HFF-Myc (cell line): ENCODE results near the gene DNAH14.

Experiments used
- DNase-seq: peaks from one replicate; pipeline ENCODE4 v3.0.0-alpha.2; 2011; ENCODE audit warnings: low read depth; ENCODE audit errors: extremely low read depth
- H3K4me3 ChIP-seq: replicated peaks from 2 replicates; pipeline ENCODE4 v1.5.1; 2011; ENCODE audit warnings: low read depth, mild to moderate bottlenecking, control low read depth, low read length
- TF ChIP-seq, protein P1 (sequence below): IDR thresholded peaks from 2 replicates; pipeline ENCODE4 v1.5.1; 2012; ENCODE audit warnings: mild to moderate bottlenecking, low read depth, low read length, control low read depth; ENCODE audit errors: missing control alignments

The DNAH14 gene

DNA sequence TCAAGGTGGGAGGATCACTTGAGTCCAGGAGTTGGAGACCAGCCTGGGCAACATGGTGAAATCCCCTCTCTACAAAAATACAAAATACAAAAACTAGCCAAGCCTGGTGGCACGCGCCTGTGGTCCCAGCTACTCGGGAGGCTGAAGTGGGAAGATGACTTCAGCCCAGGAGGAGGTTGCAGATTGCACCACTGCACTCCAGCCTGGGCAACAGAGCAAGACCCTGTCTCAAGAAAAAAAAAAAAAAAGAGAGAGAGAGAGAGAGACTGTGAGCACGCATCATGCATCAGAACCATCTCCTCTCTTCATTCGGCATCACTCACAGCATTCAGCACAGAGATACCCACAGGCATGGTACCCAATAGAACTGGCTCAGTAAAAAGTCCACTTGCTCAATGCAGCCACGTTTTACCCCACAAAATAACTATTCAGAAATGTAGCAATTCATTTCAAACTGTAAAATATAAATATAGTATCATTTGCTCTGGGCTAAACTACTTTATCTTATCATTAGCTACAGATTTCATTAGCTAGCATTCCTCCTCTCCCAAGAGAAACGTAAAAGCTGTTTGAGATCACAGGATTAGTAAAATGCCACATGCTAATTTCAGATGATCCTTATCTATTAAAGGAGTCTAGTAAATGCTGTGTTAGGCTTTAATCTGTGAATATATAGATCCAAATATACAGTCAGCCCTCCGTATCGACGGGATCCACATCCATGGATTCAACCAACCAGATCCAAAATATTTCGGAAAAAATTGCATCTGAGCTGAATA lies 486.7 kb downstream of the DNAH14 start:
- TF ChIP-seq, protein P1, sequence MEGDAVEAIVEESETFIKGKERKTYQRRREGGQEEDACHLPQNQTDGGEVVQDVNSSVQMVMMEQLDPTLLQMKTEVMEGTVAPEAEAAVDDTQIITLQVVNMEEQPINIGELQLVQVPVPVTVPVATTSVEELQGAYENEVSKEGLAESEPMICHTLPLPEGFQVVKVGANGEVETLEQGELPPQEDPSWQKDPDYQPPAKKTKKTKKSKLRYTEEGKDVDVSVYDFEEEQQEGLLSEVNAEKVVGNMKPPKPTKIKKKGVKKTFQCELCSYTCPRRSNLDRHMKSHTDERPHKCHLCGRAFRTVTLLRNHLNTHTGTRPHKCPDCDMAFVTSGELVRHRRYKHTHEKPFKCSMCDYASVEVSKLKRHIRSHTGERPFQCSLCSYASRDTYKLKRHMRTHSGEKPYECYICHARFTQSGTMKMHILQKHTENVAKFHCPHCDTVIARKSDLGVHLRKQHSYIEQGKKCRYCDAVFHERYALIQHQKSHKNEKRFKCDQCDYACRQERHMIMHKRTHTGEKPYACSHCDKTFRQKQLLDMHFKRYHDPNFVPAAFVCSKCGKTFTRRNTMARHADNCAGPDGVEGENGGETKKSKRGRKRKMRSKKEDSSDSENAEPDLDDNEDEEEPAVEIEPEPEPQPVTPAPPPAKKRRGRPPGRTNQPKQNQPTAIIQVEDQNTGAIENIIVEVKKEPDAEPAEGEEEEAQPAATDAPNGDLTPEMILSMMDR, result no peak
- no peak overlapping the region for H3K4me3 ChIP-seq
- DNase-seq, result no peak

- H3K4me3 ChIP-seq, result no peak overlapping the region
- TF ChIP-seq, protein P1, result no peak
- DNase-seq, result no peak
Measured at GRCh38 chr1:225418059-225418458, 488.6 kb downstream of the DNAH14 start.

DNA sequence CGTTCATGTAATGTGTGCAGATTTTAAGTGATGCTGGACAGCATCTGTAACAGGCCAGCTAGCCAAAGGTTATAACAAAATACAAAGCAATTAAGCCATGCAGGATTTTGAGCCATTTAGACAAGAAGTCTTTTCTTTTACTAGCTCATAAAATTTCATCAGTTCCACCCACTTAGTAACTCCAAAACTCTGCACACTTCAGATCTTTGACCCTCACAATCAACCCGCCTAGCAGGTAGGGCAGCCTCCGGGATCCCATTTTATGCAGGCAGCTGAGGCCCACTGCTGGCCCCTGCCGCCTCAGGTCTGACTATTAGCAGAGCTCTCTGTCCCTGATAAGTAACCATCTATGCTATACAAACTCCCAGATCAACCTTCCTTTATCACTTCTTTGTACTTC lies 489.1 kb downstream of the DNAH14 start:
- no peak for DNase-seq
- TF ChIP-seq, protein P1, result no peak
- H3K4me3 ChIP-seq, result no peak overlapping the region

- no peak for DNase-seq
- no peak overlapping the region for H3K4me3 ChIP-seq
- TF ChIP-seq, protein P1, result no peak
Measured at GRCh38 chr1:225422031-225422605, 492.6 kb downstream of the DNAH14 start.

GRCh38 chr1:225422795-225423517 lies 493.5 kb downstream of the DNAH14 start:
- DNase-seq, result no peak
- TF ChIP-seq, protein P1, result no peak
- no peak overlapping the region for H3K4me3 ChIP-seq

DNA sequence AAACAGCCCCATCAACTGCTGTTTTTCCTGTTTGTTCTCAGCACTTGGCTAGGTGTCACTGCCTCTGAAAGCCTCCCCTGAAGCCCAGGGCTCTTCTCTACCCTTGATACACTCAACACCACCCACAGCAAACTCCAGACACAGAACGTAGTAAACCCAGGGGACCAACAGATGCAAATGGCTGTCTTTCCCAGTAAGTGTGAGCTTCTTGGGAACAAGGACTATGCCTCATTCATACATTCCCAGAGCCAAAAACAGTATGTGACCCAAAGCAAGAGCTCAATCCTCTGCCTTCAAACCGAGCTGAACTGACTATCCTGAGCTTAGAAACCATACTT lies 494.0 kb downstream of the DNAH14 start:
- TF ChIP-seq, protein P1, result no peak
- DNase-seq, result no peak
- no peak overlapping the region for H3K4me3 ChIP-seq
